Heart left ventricle (tissue), 13 donors: Measurements from ENCODE around the gene BLZF1.

ENCODE experiments used
- POLR2A ChIP-seq, 2 donors: fragments of 450-650 bp; IDR thresholded peaks; one replicate each; pipeline ENCODE4 v1.6.1; 2017; ENCODE audit warnings: antibody characterized with exemption in 2 of 2, mild to moderate bottlenecking in 2 of 2, moderate library complexity in 2 of 2
- TF ChIP-seq, protein P1 (sequence below), 12 donors: fragments of 200-600 bp; sonication (generic) in 4 of 12; IDR thresholded peaks; one replicate each; pipeline versions ENCODE4 v1.5.0 to v1.8.0; 2018 to 2022; ENCODE audit warnings: antibody characterized with exemption in 12 of 12, mild to moderate bottlenecking in 5 of 12
- donor health status: ischemic (EF 13 %, LVEDD 7.1; RV severe dilation, severe dysfunction).
- donor health status: DM: no; HTN: yes; CAD: no.
- donor health status: DM: no; HTN: no; CAD: no.
- donor health status: ischemic (EF 25% LVEDD 6.9; RV normal size, moderate dysfunction).
- donor health status: ischemic (EF 25% LVEDD 5.7; RV mildly dilated, moderate dysfunction).
- donor health status: ischemic (EF 35%, LVEDD 5.7; RV mildly dilated, moderate dysfunction).
- donor health status: nonischemic (EF 11% LVEDD 7.7; RV severe dilation, severe dysfunction).
- donor health status: DM: yes; HTN: yes; CAD: no.
- donor health status: PGD.
- donor health status: ischemic (EF 29% LVEDD 5.4; RV normal size, mild dysfunction).
- donor health status: nonischemic (EF 23%, LVEDD 6.1; RV moderate dilation, normal function).

DNA sequence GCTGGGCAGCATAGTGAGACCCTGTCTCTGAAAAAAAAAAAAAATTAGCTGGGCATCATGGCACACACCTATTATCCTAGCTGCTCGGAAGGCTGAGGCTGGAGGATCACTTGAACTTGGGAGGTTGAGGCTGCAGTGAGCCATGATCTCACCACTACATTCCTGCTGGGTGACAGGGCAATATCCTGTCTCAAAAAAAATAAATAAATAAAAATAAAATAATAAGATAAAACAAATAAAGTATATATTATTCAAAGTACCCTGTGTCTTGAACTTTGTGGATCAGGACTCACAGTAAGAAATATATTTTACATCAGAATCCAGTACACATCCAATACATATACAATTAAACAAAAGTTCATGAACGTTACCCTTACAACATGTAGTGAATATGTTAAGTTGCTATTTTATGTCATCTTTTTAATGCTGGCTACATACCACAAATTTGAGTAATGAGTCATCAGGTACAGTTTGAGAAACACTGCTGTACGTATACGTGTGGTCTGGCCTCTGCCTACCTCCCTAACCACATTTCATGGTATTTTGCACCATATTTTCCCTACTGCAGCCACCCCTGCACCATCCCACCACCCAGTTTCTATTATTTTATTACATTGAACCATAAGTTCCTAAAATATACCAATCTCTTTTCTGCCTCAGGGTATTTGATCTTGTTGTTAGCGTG is 4.8 kb upstream of the BLZF1 start:
- TF ChIP-seq, protein P1, sequence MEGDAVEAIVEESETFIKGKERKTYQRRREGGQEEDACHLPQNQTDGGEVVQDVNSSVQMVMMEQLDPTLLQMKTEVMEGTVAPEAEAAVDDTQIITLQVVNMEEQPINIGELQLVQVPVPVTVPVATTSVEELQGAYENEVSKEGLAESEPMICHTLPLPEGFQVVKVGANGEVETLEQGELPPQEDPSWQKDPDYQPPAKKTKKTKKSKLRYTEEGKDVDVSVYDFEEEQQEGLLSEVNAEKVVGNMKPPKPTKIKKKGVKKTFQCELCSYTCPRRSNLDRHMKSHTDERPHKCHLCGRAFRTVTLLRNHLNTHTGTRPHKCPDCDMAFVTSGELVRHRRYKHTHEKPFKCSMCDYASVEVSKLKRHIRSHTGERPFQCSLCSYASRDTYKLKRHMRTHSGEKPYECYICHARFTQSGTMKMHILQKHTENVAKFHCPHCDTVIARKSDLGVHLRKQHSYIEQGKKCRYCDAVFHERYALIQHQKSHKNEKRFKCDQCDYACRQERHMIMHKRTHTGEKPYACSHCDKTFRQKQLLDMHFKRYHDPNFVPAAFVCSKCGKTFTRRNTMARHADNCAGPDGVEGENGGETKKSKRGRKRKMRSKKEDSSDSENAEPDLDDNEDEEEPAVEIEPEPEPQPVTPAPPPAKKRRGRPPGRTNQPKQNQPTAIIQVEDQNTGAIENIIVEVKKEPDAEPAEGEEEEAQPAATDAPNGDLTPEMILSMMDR (IDR thresholded peaks at IDR 0.05), result no peak
- no peak for TF ChIP-seq POLR2A (IDR thresholded peaks at IDR 0.05)
